Panc1 (cell line): ENCODE measurements around the gene ABCB4. TPM values are rescaled to one million over a fixed set of nuclear protein-coding genes. Genes with fewer than 3 reads are reported as not detected.

Source experiments
- ATAC-seq: fragments of 200-7000 bp; cut with Tn5 transposase; 2 replicates; pipeline ENCODE4 v1.9.1; 2020; ENCODE audit warnings: mild to moderate bottlenecking, moderate library complexity
- BruUV-seq: library from RNA; stranded (reverse); fragments of 400-500 nt; replicated peaks from 2 replicates; lab custom pipeline; 2021; lab: Mats Ljungman, UMichigan
- CTCF ChIA-PET: fragments of 300-600 bp; sonication (Branson Sonifier 250); formaldehyde crosslinking; loops from one replicate; lab custom pipeline; 2022; ENCODE audit warnings: antibody characterized with exemption; lab: Charles Lee
- POLR2A ChIA-PET: fragments of 300-600 bp; sonication (Branson Sonifier 250); formaldehyde crosslinking; loops from one replicate; lab custom pipeline; 2022; ENCODE audit warnings: antibody characterized with exemption; lab: Charles Lee
- DNase-seq: peaks from one replicate; pipeline ENCODE4 v3.0.0-alpha.2; 2010; ENCODE audit warnings: low read depth, low spot score
- H3K27ac ChIP-seq: 2 replicates; pipeline ENCODE4 v1.5.1; 2011; ENCODE audit warnings: mild to moderate bottlenecking, low read length, inconsistent platforms
- H3K27me3 ChIP-seq: fragments of 200-500 bp; sonication (Bioruptor generic); 2 replicates; pipeline ENCODE4 v1.6.0; 2014; ENCODE audit warnings: low read length, inconsistent platforms; ENCODE audit not compliant: control insufficient read depth, insufficient read depth
- H3K36me3 ChIP-seq: fragments of 200-500 bp; sonication (Bioruptor generic); 2 replicates; pipeline ENCODE4 v1.5.1; 2014; ENCODE audit warnings: inconsistent platforms, mild to moderate bottlenecking, low read length, moderate library complexity; ENCODE audit not compliant: control insufficient read depth, insufficient read depth
- H3K4me1 ChIP-seq: 2 replicates; pipeline ENCODE4 v1.5.1; 2011; ENCODE audit warnings: inconsistent platforms, mild to moderate bottlenecking, low read length, moderate library complexity; ENCODE audit not compliant: control insufficient read depth, insufficient read depth
- H3K4me3 ChIP-seq, 2 experiments: 2 replicates each; pipeline ENCODE4 v1.5.1; 2011 to 2012; ENCODE audit warnings: low read depth in 2 of 2, low read length in 2 of 2, mild to moderate bottlenecking in 2 of 2, inconsistent platforms in 1 of 2, moderate library complexity in 1 of 2
- H3K9me3 ChIP-seq: fragments of 200-500 bp; sonication (Bioruptor generic); 2 replicates; pipeline ENCODE4 v1.5.1; 2014; ENCODE audit warnings: low read depth, mild to moderate bottlenecking, inconsistent platforms, low read length, moderate library complexity; ENCODE audit not compliant: control insufficient read depth, insufficient read depth
- CTCF ChIP-seq: fragments of 450-650 bp; IDR thresholded peaks from 2 replicates; pipeline ENCODE4 v1.5.1; 2017; ENCODE audit warnings: mild to moderate bottlenecking
- POLR2AphosphoS5 ChIP-seq: IDR thresholded peaks from 2 replicates; pipeline ENCODE4 v1.6.1; 2012; ENCODE audit warnings: mild to moderate bottlenecking, low read depth, low read length, moderate library complexity
- SIN3A ChIP-seq: IDR thresholded peaks from 2 replicates; pipeline ENCODE4 v1.6.1; 2012; ENCODE audit warnings: low read depth, mild to moderate bottlenecking, low read length, moderate library complexity, borderline replicate concordance; ENCODE audit not compliant: insufficient read depth
- TCF7L2 ChIP-seq: IDR thresholded peaks from 2 replicates; pipeline ENCODE4 v1.6.1; 2011; ENCODE audit warnings: mild to moderate bottlenecking, low read depth, low read length, inconsistent platforms
- in situ Hi-C: cut with HindIII; loops from 2 replicates; pipeline ENCODE4 v1.10.0; 2016; ENCODE audit warnings: low sequenced_read_pairs, low pct_unique_long_range_greater_than_20kb
- intact Hi-C: fragments of 100-400 bp; cut with micrococcal nuclease; formaldehyde crosslinking; loops from one replicate; pipeline ENCODE4 v1.10.0; 2022; ENCODE audit not compliant: unreplicated experiment
- total RNA-seq: library from RNA; stranded (reverse); gene quantifications from one replicate; pipeline ENCODE4 v1.2.1, GENCODE V29; 2021; ENCODE audit not compliant: unreplicated experiment
- TF ChIP-seq, protein P1 (sequence below), 2 experiments: IDR thresholded peaks; 2 replicates each; pipeline ENCODE4 v1.6.1; 2011 to 2012; ENCODE audit warnings: low read depth in 2 of 2, control low read depth in 1 of 2, low read length in 1 of 2, mild to moderate bottlenecking in 1 of 2, moderate library complexity in 1 of 2; ENCODE audit not compliant: insufficient read depth in 1 of 2

ABCB4 gene
- total RNA-seq, 1 experiment from 2014 or later, result 0.18 TPM

GRCh38 chr7:87375662-87376435 lies 99.6 kb downstream of the ABCB4 start:
- POLR2A ChIA-PET, result no interaction called here
- BruUV-seq, result no TSS peak
- Histone ChIP-seq H3K9me3 (no peaks in the 10 kb centered on the region), H3K36me3 (no peaks in the 10 kb centered on the region), H3K27ac (no peak overlapping the region), H3K4me3 (no peak overlapping the region), H3K27me3 (no peaks in the 10 kb centered on the region), H3K4me1 (no peaks in the 10 kb centered on the region; the same call in 1 of the 2 replicates)
- no peak for TF ChIP-seq CTCF
- TF ChIP-seq, protein P1, sequence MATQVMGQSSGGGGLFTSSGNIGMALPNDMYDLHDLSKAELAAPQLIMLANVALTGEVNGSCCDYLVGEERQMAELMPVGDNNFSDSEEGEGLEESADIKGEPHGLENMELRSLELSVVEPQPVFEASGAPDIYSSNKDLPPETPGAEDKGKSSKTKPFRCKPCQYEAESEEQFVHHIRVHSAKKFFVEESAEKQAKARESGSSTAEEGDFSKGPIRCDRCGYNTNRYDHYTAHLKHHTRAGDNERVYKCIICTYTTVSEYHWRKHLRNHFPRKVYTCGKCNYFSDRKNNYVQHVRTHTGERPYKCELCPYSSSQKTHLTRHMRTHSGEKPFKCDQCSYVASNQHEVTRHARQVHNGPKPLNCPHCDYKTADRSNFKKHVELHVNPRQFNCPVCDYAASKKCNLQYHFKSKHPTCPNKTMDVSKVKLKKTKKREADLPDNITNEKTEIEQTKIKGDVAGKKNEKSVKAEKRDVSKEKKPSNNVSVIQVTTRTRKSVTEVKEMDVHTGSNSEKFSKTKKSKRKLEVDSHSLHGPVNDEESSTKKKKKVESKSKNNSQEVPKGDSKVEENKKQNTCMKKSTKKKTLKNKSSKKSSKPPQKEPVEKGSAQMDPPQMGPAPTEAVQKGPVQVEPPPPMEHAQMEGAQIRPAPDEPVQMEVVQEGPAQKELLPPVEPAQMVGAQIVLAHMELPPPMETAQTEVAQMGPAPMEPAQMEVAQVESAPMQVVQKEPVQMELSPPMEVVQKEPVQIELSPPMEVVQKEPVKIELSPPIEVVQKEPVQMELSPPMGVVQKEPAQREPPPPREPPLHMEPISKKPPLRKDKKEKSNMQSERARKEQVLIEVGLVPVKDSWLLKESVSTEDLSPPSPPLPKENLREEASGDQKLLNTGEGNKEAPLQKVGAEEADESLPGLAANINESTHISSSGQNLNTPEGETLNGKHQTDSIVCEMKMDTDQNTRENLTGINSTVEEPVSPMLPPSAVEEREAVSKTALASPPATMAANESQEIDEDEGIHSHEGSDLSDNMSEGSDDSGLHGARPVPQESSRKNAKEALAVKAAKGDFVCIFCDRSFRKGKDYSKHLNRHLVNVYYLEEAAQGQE (IDR thresholded peaks at IDR 0.05; ENCODE audit: insufficient read depth in 1 of 2, low read depth in 2 of 2, low read length in 1 of 2), result no peak
- TF ChIP-seq POLR2AphosphoS5, result no peak
- no peak for TF ChIP-seq SIN3A
- TF ChIP-seq TCF7L2, result no peak
- intact Hi-C loops (no loop called here), in situ Hi-C loops (no loop called here)
- ATAC-seq, result no peak
- CTCF ChIA-PET, result no interaction called here
- DNase-seq, result no peak

DNA sequence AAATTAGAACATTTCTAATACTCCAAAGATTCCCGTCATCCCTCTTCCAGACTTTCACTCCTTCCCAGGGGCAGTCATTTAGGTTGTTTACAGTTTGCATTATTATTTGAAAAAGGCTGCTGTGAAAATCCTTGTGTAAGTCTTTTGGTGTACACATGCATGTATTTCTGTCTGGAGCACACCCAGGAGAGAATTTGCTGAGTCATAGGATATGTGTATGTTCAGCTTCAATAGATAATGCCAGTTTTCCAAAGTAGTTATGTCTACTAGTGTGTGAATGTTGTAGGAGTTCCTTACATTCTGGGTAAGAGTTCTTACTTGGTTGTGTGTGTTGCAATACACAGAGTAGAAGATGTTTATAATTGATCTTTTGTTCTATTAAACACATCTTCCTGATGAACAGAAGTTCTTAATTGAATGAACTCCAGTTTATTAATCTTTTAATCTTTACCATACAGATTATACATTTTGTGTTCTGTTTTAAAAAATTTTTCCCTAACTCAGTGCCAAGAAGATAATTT lies 104.8 kb downstream of the ABCB4 start:
- H3K27ac ChIP-seq, result no peak overlapping the region
- H3K4me1 ChIP-seq, result no peaks in the 10 kb centered on the region; the same call in 1 of the 2 replicates
- no peak for ATAC-seq
- H3K9me3 ChIP-seq, result no peaks in the 10 kb centered on the region
- in situ Hi-C loops (no loop called here), intact Hi-C loops (no loop called here)
- DNase-seq, result no peak
- TF ChIP-seq CTCF (no peak), POLR2AphosphoS5 (no peak), TCF7L2 (no peak), SIN3A (no peak)
- TF ChIP-seq, protein P1 (IDR thresholded peaks at IDR 0.05; ENCODE audit: insufficient read depth in 1 of 2, low read depth in 2 of 2, low read length in 1 of 2), result no peak
- H3K36me3 ChIP-seq, result no peaks in the 10 kb centered on the region
- no TSS peak for BruUV-seq
- ChIA-PET POLR2A (no interaction called here), CTCF (no interaction called here)
- H3K27me3 ChIP-seq, result no peaks in the 10 kb centered on the region
- no peak overlapping the region for H3K4me3 ChIP-seq
